MM.1S (cell line): Measurements from ENCODE around the gene DBF4B.

Experiments
- EZH2 ChIP-seq: fragments of 300-600 bp; sonication (generic); optimal IDR thresholded peaks from 2 replicates; pipeline ENCODE3; 2017; ENCODE audit warnings: low read depth, mild to moderate bottlenecking, antibody characterized with exemption, low read length, mixed read lengths
- TF ChIP-seq, protein P1 (sequence below): fragments of 300-600 bp; sonication (generic); IDR thresholded peaks from 2 replicates; pipeline ENCODE4 v1.5.1; 2016; ENCODE audit warnings: antibody characterized with exemption, low read length, mixed read lengths

DNA sequence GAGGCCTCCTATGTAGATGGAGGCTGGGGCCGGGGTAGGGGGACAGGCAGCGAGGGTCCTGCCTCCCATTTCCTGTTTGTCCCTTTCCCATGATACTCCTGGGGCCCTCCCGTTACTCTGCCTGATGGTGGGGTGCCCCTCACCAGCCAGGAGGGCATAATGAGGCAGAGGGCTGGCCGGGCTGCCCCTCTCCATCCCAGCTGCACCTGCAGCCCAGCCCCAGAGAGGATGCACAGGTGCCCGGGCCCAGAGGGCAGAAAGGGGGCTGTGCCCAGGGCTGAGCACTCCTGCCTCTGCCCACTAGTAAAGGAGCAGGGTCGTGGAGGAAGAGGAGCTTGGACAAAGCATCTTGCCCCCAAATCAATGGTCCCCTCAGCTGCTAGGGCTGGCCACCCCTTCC is 60.8 kb downstream of the DBF4B start:
- TF ChIP-seq, protein P1, sequence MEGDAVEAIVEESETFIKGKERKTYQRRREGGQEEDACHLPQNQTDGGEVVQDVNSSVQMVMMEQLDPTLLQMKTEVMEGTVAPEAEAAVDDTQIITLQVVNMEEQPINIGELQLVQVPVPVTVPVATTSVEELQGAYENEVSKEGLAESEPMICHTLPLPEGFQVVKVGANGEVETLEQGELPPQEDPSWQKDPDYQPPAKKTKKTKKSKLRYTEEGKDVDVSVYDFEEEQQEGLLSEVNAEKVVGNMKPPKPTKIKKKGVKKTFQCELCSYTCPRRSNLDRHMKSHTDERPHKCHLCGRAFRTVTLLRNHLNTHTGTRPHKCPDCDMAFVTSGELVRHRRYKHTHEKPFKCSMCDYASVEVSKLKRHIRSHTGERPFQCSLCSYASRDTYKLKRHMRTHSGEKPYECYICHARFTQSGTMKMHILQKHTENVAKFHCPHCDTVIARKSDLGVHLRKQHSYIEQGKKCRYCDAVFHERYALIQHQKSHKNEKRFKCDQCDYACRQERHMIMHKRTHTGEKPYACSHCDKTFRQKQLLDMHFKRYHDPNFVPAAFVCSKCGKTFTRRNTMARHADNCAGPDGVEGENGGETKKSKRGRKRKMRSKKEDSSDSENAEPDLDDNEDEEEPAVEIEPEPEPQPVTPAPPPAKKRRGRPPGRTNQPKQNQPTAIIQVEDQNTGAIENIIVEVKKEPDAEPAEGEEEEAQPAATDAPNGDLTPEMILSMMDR, result no peak
- no peak for TF ChIP-seq EZH2
